Measurements from ENCODE around the gene PSMB9.

- no peak for TF ChIP-seq RCOR1 (IDR thresholded peaks at IDR 0.05; ENCODE audit: insufficient replicate concordance, low read length)
- no peak for TF ChIP-seq CTCF (conservative IDR thresholded peaks at IDR 0.05; ENCODE audit: low read depth, low read length)
- TF ChIP-seq POLR2A (IDR thresholded peaks at IDR 0.05; ENCODE audit: low read depth, low read length), result no peak
- no peak for TF ChIP-seq SMC3 (IDR thresholded peaks at IDR 0.05; ENCODE audit: low read depth, low read length)
- TF ChIP-seq, protein P1, sequence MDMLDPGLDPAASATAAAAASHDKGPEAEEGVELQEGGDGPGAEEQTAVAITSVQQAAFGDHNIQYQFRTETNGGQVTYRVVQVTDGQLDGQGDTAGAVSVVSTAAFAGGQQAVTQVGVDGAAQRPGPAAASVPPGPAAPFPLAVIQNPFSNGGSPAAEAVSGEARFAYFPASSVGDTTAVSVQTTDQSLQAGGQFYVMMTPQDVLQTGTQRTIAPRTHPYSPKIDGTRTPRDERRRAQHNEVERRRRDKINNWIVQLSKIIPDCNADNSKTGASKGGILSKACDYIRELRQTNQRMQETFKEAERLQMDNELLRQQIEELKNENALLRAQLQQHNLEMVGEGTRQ (IDR thresholded peaks at IDR 0.05; ENCODE audit: low read depth, low read length), result no peak
- no peak for TF ChIP-seq BHLHE40 (IDR thresholded peaks at IDR 0.05; ENCODE audit: low read depth, low read length)
- no peak for TF ChIP-seq MXI1 (IDR thresholded peaks at IDR 0.05; ENCODE audit: borderline replicate concordance, low read depth, low read length)
- no peak for TF ChIP-seq RAD21 (IDR thresholded peaks at IDR 0.05; ENCODE audit: low read length)
- TF ChIP-seq RFX5 (IDR thresholded peaks at IDR 0.05; ENCODE audit: low read depth, low read length), result no peak
- no peak for TF ChIP-seq CEBPB (IDR thresholded peaks at IDR 0.05; ENCODE audit: low read depth, low read length)
- TF ChIP-seq FOS (IDR thresholded peaks at IDR 0.05; ENCODE audit: low read depth, low read length), result no peak
- TF ChIP-seq, protein P2, sequence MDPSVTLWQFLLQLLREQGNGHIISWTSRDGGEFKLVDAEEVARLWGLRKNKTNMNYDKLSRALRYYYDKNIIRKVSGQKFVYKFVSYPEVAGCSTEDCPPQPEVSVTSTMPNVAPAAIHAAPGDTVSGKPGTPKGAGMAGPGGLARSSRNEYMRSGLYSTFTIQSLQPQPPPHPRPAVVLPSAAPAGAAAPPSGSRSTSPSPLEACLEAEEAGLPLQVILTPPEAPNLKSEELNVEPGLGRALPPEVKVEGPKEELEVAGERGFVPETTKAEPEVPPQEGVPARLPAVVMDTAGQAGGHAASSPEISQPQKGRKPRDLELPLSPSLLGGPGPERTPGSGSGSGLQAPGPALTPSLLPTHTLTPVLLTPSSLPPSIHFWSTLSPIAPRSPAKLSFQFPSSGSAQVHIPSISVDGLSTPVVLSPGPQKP (IDR thresholded peaks at IDR 0.05; ENCODE audit: borderline replicate concordance, low read depth, low read length), result no peak
- TF ChIP-seq MAZ (IDR thresholded peaks at IDR 0.05; ENCODE audit: borderline replicate concordance, low read depth, low read length), result no peak
These were observed 33.6 kb downstream of the PSMB9 start for GRCh38 chr6:32887616-32888015.

Data from IMR-90 (cell line).